Midbrain (tissue), 1 donor: ENCODE measurements around the gene TET2.

Experiments
- DNase-seq: peaks from one replicate; lab custom pipeline; 2025; lab: John Stamatoyannopoulos, UW

TET2 gene

DNA sequence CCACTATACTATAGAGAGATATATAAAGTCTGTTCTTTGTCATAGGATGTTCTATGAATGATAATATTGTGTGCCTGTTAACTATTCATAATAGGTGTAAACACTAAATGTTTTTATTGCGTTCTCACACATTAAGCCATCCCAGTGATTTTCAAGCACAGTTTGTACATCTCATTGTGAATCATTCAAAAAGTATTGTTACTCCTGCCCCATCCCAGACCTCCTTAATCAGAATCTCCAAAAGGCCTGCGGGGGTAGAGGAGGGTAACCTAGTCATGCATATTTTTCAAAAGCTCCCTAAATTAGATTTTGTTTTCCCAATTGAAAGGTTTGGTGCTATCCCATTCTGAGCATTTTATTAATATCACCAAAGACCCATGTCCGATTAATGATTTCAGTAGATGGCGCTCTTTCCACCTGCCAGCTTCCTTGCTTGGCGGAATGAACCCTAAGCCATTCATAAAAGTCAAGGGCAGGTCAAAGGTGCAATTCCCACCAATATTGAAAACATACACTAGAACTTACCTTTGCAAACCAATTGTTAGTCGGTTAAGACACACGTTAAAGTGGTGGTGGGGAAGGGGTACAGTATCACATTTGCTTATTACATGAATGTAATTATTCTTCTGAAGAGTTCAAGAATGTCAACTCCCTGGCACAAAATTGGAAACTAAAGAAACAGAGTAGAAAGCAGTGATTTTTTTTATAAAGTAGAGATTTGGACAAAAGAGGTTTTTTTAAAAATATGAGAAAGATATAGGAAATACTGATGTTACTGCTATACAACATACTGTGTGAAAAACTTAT lies 5.8 kb upstream of the TET2 start:
- DNase-seq = peak; percentile 68

DNA sequence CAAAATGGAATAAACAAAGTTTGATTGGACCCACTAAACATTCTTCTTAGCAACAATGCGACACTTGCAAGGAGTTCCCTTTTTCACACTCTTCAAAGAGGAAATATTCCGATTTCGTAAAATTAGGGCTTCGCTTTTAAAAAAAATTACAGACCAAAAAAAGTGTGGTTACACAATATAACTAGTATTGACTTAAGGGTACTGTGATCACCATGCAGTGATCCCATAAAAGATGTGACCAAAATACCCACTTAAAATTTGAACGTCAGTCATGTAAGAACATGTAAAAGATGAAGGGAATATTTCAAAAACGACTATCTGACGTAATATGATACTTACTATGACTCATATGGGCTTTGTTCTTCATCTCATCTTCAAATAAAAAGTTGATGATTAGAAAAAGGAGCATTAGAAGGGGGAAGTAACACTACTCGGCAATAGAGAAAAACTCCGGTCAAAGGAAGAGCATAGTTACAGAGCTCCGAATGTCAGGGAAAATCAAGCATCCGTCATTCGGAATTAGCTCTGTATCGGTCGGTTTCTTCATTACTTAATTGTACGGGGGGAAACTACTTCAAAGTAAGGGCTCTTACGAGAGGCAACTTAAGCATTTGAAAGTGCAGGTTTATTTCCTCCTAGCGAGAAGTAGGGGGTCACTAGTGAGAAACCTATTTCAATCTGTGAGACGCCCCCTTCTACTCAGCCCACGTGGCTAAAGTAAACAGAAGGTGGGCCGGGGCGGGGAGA lies 1.3 kb upstream of the TET2 start:
- DNase-seq = peak; percentile 48

DNA sequence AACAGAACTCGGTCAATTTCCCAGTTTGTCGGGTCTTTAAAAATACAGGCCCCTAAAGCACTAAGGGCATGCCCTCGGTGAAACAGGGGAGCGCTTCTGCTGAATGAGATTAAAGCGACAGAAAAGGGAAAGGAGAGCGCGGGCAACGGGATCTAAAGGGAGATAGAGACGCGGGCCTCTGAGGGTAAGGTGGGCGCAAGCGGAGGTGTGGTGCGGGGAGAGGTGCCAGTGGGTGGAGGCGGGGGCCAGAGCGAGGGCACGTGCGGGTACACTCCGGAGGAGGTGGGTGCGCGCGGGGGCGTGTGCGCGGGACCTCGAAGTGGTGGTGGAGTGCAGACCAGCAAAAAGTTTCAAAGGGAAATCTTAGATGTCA lies 787 bp upstream of the TET2 start:
- DNase-seq = peak; percentile 48

DNA sequence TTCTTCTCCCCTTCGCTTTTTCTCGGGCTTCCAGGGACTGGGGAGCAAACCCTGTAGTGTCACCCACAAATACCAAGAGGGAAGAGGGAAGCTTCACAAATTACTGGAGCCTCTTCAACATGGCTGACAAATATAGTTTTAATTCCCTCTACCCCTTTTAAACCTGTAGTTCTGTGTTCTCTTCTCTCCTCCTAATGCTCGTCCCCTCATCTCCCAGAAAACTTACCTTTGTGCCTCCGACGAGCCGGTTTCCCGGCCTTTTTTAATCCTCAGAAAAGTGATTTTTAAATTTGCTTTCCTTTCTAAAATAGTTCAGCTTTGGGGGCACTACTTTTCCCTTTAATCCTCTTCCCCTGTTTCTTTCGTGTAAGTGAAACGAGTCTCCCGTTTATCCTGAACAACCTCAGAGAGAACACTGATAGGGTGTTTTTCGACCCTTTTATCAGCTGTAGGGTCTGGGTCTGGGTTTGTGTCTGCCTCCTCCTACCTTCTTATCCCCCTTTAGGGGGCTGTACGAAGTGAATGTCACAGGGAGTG lies 408 bp downstream of the TET2 start:
- no peak for DNase-seq

DNA sequence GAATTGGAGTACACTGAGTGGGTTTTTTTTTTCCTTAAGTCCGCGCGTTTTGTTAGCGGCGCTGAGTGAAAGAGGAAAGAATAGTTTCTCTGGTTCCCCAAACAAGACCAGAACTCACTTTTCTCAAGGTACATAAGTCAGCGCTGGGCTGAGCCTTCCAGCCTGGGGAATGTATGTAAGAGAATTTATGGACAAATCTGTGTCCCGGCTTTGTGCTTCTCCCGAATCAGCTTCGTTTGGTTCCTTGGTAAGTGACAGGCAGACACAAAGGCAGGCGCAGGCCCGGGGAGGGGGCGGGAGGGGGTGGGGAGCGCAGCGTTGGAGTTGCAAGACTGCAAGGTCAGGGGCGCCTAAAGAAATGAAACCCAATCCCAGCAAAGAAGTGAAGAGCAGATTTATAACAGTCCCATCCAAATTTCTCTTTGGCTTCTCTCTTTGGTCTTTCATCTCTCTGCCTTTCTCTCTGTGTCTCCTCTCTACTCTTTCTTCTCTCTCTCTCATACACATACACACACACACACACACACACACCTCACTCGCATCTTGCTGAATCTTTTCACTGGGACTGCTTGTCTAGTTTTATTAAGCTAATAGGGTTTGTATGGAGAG lies 981 bp downstream of the TET2 start:
- peak; percentile 71 for DNase-seq

DNA sequence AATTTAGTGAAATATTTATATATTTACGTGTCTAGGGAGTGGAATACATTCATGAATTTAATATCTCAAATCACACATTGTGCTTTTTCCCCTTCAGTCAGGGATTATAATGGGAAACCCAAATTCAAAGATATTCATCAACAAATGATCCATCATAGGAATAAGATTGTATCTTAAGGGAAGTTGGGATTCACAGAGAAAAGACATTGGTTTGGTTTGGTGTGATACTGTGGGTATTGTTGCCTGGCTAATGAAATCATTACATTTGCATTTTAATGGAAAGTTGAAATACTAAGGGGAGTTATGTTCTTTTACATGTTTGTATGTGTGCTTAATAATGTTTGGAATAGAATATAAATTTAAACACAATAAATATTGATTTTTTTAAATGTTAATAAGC lies 1.7 kb downstream of the TET2 start:
- no peak for DNase-seq

DNA sequence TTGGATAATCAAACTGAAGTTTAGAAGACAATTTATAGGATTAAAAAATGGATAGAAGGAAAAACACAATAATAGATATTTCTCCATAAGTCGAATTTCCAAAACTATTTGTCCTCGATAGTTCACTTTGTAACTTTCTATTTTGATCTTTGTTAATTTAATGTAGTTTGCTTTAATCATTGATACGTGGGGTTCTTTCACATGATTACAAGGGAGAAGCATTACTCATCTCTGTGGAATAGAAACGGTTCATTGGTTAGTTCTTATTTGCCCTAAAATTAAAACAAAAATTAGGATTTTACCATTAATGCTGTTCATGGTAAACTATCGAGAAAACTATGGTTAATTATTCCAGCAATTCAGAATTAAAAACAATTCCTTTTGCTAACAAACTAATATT lies 2.1 kb downstream of the TET2 start:
- no peak for DNase-seq

DNA sequence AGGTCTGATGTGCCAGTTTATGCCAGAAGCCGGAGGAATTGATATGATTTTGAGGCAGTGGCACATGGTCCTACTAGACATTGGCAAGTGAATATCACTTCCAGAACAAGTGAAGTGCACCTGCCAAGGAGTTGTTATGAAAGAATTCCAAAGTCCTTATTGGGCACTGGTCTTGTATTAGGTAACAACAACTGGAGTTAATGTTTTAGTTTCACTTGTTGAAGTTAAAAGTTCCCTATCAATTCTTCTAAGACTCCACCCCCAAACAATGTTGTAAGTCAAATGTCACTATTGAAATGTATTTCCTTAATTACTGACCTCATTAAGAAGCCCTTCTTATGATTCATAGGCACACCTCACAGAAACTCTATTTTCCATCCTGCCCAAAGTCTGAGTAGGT lies 3.1 kb downstream of the TET2 start:
- DNase-seq = no peak

DNA sequence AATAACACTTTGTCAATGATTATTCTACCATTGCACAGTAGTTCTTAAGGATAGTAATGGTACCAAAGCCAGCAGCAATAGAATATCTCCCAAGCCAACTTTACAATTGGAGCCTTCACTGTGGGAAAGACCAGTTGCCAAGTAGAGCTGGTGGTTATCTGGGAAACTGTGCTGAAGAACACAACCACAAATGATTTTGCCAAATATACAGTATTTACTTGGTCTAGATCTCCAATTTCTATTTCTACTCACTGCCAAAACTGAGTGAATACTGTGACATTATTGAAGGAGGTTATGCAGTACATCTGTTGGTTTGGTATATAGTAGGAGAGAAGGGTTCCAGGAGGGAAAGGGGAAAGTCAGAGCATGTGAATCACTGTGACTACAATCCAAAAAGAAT lies 3.8 kb downstream of the TET2 start:
- no peak for DNase-seq

DNA sequence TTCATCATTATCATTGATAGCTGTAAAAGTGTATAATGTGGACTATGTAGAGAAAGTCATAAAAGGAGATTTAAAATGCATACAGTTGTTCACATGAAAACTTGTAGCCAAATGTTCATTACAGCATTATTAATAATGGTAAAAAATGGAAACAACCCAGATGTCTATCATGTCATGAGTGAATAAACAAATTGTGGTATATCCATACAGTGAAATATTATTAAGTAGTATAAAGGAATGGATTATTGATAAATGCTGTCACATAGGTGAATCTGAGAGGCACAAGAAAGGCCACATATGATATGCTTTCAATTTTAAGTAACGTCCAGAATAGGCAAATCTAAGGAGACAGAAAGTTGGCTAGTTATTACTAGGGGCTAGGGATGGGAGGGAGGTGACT lies 7.1 kb downstream of the TET2 start:
- no peak for DNase-seq

DNA sequence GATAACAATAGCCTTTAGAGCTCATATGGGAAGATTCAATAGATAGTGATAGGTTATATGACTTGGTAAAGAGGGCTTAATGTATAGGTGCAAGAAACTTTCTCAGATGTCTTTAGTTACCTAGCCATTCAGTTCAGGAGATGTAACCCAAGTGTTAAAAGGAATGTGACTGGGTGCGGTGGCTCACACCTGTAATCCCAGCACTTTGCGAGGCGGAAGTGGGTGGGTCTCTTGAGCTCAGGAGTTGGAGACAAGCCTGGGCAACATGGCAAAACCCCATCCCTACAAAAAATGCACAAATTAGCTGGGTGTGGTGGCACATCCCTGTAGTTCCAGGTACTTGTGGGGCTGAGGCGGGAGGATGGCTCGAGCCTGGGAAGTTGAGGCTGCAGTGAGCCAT lies 7.9 kb downstream of the TET2 start:
- no peak for DNase-seq

DNA sequence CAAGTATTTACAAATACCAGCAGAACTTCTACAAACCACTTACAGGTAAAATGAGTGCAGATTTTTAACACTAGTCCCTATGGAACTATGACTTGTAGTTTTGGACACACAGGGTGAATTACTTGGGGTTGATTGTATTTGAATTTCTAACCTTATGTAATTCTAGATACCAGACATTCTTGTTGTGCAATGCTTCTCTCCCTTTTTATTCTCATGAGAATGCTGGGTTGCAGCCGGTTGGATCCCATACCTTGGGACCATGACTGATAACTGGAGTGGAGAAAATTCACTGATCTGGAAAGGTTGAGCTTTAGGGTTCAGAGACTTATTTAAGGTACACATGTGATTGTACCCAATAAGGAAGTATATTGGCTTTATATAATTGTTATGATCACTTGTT lies 8.8 kb downstream of the TET2 start:
- DNase-seq = no peak

DNA sequence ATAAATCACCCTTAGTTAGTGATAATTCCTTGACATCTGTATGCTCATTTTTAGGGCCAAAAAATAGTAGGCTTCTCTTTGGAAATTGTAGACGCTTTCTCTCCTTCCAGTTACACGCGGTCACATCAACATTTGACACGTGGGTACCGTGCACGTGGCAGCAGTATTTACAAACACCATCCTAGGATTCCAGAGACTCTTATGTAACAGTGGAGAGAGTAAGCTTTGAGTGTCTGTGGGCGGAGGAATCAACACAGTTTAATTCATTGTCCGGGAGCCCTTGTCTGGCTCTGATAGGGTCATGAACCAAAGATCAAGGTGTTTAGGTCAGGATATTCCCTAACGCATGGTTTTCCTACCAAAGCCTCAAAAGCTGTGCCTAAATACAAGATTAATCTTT lies 12.2 kb downstream of the TET2 start:
- no peak for DNase-seq

DNA sequence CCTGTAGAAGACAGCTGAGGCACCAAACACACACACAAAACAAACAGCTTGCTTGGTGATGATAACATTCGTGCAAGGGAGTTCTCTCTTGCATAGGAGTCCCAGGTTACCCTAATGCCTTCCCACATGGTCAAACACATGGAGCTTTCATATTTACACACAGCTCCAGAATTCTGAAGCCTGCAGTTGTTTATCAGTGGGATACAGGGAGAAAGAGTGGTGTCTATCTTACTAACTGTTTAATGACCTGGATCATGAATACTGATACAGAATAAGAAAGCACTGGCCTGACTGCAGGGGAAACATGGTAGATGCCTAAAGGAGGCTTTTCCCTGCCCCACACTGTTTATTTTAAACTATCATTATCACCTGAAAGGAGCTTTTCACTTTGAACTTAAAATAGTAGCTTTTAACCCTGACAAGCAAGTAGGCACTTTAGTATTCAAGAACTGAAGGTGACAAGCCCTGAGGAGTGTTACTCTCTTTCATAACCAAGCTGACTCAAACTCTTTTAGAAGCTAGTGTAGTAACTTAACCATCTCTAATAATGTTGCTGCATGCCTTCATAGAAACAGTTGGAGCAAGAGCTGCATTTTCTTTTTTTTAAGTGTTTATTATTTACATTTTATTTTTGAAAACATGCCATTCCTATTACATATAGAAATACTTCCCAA lies 15.6 kb downstream of the TET2 start:
- no peak for DNase-seq

DNA sequence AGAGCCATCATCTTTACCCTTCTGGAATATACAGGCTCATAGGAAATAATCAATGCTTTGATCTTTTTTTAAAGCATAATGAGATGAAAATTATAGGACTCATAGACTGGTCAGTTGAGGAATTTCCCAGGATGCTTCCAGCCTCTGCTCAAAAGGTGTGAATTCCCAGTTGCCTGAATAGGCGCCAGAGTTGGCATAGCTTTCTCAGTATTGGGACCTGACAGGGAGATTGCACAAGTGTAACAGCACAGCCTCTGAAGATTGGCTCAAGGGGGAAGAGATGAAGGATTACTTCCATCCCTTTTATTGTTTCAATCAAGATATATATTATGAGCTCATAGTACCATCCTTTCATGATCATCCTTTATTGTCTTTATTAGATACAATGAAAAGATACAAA lies 17.9 kb downstream of the TET2 start:
- no peak for DNase-seq

DNA sequence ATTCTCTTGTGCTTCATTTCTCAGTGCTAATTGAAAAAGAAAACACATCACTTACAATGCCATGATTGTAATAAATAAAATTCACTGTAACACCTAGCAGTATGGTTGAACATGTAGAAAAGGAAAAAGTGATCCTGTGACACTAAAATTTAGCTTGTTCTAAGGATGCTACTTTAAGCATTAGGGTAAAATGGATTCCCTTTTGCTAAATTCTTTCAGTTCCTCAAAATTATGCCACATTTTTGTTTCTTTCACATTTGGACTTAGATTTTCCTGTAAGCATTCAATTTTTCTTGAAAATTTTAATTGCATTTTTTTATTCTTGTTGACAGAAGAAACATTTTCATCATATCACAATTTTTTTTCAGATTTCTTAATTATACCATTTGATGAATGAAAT lies 19.4 kb downstream of the TET2 start:
- DNase-seq = no peak

DNA sequence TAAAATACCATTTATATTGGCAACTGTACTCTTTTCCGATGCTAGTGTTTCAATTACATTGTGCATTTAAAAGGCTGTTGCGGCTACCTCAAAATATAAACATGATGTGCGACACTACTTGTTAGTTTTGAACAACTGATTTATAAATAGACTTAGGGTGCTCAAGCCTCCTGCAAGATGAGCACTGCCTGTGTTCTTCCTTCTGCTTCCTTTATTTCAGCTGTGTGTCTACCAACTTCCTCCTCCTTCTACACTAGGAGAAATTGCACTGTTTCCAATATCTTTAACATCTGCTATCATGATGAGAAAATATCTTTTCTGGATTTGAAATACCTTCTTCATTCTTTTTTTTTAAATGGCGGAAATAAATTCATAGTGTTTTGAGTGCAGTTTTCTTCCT lies 24.0 kb downstream of the TET2 start:
- no peak for DNase-seq

DNA sequence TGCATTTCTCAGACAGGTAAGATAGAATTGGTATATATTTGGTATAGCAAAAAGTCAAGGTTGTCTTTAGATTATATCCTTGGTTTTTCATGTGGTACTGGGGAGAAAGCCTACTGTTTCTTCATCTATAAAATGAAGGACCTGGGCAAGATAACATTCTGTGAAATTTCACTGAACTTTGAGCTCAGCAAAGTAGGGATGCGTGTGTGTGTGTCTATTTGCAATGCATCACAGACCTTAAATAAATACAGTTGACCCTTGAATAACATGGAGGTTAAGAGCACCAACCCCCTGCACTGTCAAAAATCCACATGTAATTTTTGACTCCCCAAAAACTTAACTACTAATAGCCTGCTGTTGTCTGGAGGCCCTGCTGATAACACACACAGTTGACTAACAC lies 25.2 kb downstream of the TET2 start:
- no peak for DNase-seq

DNA sequence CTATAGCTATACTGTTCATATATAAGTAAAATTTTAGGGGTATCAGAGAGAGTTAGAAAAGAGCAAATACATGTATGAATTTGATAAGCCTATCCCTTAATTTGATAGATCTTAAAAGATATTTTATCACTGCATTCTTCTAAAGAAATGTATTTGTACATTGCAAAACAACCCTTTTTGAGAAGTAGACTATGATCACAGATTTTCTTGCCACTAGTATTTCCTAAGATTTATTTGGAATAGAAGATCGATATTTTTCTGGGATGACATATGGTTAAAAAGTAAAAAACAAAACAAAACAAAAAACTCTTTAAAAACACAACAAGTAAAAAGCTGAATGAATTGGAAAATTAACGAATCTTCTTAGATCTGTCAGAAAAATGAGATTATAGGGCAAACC lies 27.4 kb downstream of the TET2 start:
- no peak for DNase-seq

DNA sequence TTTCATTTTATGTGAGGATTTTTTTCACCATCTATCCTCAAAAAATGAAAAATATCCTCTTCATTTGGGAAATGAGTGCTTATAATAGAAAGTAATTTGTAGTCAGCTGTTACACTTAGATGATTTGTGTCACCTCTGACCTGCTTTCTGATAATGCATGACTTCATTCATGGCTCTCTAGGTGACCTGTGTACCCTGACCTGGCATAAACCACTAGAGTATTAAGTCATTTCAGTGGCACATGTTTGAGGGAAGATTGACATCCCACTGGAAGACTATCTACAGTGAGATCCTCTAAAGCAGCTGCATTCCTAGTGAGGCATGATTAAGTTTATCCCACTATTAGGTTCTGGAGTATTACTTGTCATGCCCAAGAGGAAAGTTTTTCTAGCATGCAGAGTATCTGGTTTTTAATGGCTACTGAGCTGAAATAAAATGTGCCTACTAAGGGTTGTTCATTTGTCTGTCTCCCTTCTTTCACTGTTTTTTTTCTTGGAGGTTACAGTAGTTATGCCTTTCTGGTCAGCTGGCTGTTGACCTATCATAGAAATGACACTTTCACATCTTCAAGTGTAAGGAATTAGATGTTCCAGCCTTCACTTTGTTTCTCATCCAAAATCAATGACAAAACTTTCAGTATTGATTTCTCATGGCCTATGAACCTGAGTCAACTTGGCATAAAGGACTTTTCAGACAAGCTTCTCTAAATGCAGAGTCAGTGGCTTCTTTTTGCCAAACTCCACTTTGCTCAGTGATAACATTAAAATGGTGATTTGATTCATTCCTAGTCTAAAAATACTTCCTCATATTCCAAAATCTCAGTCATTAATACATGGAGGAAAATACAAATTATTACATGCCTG lies 33.1 kb downstream of the TET2 start:
- DNase-seq = no peak

DNA sequence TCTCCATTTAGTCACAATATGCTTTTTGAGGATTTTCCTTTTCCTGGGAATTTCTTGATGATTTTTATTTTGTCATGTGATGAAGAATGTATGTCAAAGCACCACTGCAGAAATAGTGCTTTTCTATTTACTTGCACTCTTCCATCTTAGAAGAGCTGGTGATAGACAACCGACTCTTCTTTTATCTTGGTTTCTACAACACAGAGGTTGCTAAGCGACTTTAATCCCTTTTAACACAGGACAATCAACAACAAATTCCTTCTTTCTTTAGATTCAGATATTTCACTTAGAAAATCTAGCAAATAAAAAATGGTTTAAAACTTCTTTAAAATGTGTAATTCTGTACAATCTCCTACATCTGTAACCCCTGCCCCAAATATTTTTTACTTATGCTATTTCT lies 34.6 kb downstream of the TET2 start:
- no peak for DNase-seq

DNA sequence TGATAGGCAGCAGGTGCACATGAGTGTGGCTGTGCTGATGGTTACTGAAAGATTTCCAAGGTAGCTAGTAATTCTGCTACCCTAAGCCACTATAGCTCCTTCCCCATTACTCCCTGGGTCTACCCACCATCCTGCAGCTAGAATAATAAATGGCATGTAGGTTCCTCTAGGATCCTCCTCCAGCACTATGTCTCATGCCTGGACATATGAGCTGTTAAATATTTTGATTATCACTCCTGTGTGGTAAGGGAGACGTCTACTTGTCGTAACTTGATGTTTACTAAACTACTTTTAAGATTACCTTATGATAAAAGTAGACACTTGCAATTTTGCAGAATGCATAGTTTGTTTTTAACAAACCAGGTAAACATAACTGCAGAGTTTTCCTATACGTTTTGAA lies 35.5 kb downstream of the TET2 start:
- no peak for DNase-seq
